Measurements from ENCODE around the gene GABRR2. TPM values are rescaled to one million over a fixed set of nuclear protein-coding genes. Genes with fewer than 3 reads are reported as not detected.

Gene GABRR2
- total and polyA plus RNA-seq, 2 of the 4 experiments (the other 2 are of a cell fraction) = 0.26 TPM; not detected in 1

DNA sequence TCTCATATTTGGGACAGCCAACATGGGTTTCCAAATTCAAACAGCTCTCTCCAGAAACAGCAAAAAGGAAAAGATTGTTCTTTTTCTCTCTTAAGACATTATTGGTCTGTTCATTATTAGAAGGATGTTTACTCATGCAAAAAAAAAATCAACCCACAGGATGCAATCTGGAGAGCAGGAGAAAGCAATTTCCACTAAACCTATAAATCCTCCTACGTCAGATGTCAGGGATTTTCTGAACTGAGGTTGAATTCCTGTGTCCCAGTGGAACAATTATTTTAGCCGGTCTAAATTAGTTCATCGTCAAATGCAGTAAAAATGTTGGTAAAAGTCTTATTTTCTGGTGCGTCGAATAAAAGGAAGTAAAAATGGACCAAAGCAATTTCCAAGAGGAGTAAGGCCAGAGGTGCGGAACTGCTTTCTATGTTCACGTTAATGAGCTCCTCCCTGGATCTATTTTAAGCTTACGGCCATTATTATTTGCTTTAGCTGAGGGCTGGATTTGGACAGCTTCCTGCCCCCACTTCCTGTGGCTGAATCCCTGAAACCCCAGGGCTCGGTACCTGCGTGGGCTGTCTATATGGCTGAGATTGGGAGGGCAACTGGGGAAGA is 97.7 kb downstream of the GABRR2 start, which contains the start of gene GABRR1:
Gene GABRR1, minus strand, starts transcription at position 60 of the 612 bp plus-strand sequence. Its CDS starts 36 bp downstream, at position 24.
- no peak within 1 kb of the TSS for H2BK5ac ChIP-seq (ENCODE audit: low read depth, low read length, poor library complexity, severe bottlenecking)
- no peak within 1 kb of the TSS for H3K9ac ChIP-seq (ENCODE audit: low read depth, low read length)
- 90% methylated on average over 2 of the region's 10 CpGs; no CpG with 5 or more reads in 1 of the 2 experiments for WGBS, 2 experiments (ENCODE audit: extremely low coverage in 2 of 2, insufficient read length in 1 of 2)
- no peaks in the 10 kb centered on the region for H3K9me1 ChIP-seq (ENCODE audit: insufficient read depth, low read length)
- no peak within 1 kb of the TSS for H3K4ac ChIP-seq (ENCODE audit: low read depth, low read length)
- no peak within 1 kb of the TSS for H4K8ac ChIP-seq (ENCODE audit: low read depth in 2 of 2, low read length in 2 of 2)
- TF ChIP-seq POLR2A (IDR thresholded peaks at IDR 0.05; ENCODE audit: low read depth, low read length) = no peak
- no peak for TF ChIP-seq CHD1 (IDR thresholded peaks at IDR 0.05; ENCODE audit: low read depth, low read length)
- no peak for TF ChIP-seq BHLHE40 (IDR thresholded peaks at IDR 0.05; ENCODE audit: low read depth, low read length)
- no peak for TF ChIP-seq NFE2L2 (IDR thresholded peaks at IDR 0.05; ENCODE audit: low read depth, low read length)
- no peak for TF ChIP-seq RFX5 (IDR thresholded peaks at IDR 0.05; ENCODE audit: low read depth, low read length)
- H2BK20ac ChIP-seq (ENCODE audit: low read depth, low read length) = no peak within 1 kb of the TSS
- H3K27ac ChIP-seq (ENCODE audit: insufficient read depth, low read length) = no peak within 1 kb of the TSS
- no peak within 1 kb of the TSS for H3K18ac ChIP-seq (ENCODE audit: low read depth, low read length)
- H2AK9ac ChIP-seq (replicated peaks; ENCODE audit: low read depth, low read length, poor library complexity) = no peak within 1 kb of the TSS
- H3K4me3 ChIP-seq (ENCODE audit: insufficient read depth, low read depth, low read length) = no peak within 1 kb of the TSS
- no peaks in the 10 kb centered on the region for H4K20me1 ChIP-seq (ENCODE audit: insufficient read depth, low read length)
- no peaks in the 10 kb centered on the region for H3K9me3 ChIP-seq (ENCODE audit: control insufficient read depth, insufficient read depth, low read length)
- dilution Hi-C loops (cut with HindIII; ENCODE audit: low sequenced_read_pairs, unreplicated experiment) = no loop called here
- no peaks in the 10 kb centered on the region for H3K4me1 ChIP-seq (ENCODE audit: control insufficient read depth, insufficient read depth, low read length)
- ATAC-seq (ENCODE audit: low read depth) = no peak
- intact Hi-C loops (cut with micrococcal nuclease) = no loop called here
- H3K23ac ChIP-seq (ENCODE audit: low read depth, low read length) = no peak within 1 kb of the TSS
- no peak within 1 kb of the TSS for H2BK15ac ChIP-seq (ENCODE audit: low read depth, low read length)
- no peak within 1 kb of the TSS for H2AK5ac ChIP-seq (ENCODE audit: low read depth, low read length)
- H2BK120ac ChIP-seq (ENCODE audit: low read depth, low read length) = no peak within 1 kb of the TSS
- CTCF ChIA-PET = interaction anchor here (0.7 kb wide), 1 partner anchor 96 kb away, joined by 3 read pairs; no protein-coding TSS in a partner anchor
- no peak within 1 kb of the TSS for H3K56ac ChIP-seq (ENCODE audit: extremely low read depth, insufficient read depth, low read length)
- no peak within 1 kb of the TSS for H4K5ac ChIP-seq (ENCODE audit: low read depth, low read length)
- no TSS peak for BruUV-seq (replicated peaks)
- DNase-seq = no peak
- no peak within 1 kb of the TSS for H3K4me2 ChIP-seq (ENCODE audit: low read depth, low read length)
- H3K14ac ChIP-seq (replicated peaks; ENCODE audit: low read depth, low read length) = no peak within 1 kb of the TSS
- no peak within 1 kb of the TSS for H4K91ac ChIP-seq (ENCODE audit: insufficient read depth, low read depth, low read length)
- H3K79me1 ChIP-seq (ENCODE audit: low read depth in 1 of 2, low read length in 2 of 2) = no peaks in the 10 kb centered on the region
- H3K36me3 ChIP-seq (ENCODE audit: control insufficient read depth, insufficient read depth, low read length) = no peaks in the 10 kb centered on the region
- H3K27me3 ChIP-seq (ENCODE audit: control insufficient read depth, insufficient read depth, low read length) = peaks cover 4% of the 10 kb centered on the region
- H2AFZ ChIP-seq (replicated peaks; ENCODE audit: low read length, poor library complexity) = no peak within 1 kb of the TSS
- POLR2A ChIA-PET (ENCODE audit: unreplicated experiment) = no interaction called here
- in situ Hi-C loops (cut with MboI; ENCODE audit: low sequenced_read_pairs) = no loop called here

All from IMR-90 (cell line).